Cardiac fibroblast (primary cell): Measurements from ENCODE around the gene ADCY10.
"Not testable (repeated sequence)": the region's sequence is repeated elsewhere in the genome, so short reads cannot be mapped to it uniquely, and the experiment has no call there.

Experiments
- DNase-seq, 2 donors: peaks; one replicate each; pipeline versions ENCODE4 v3.0.0 to v3.0.0-alpha.2; 2010; ENCODE audit warnings: low read depth in 2 of 2
- H3K4me3 ChIP-seq, 2 donors: replicated peaks in 1 of 2; 1 replicate in 1 of 2; 2 replicates in 1 of 2; pipeline ENCODE4 v1.5.1; 2011; ENCODE audit warnings: low read depth in 2 of 2, low read length in 2 of 2, mild to moderate bottlenecking in 2 of 2, moderate library complexity in 1 of 2
- CTCF ChIP-seq: IDR thresholded peaks from one replicate; pipeline ENCODE4 v1.5.1; 2011; ENCODE audit warnings: low read depth, mild to moderate bottlenecking, low read length, inconsistent platforms

ADCY10 gene

GRCh38 chr1:167905182-167905581 lies 8.8 kb downstream of the ADCY10 start:
- DNase-seq = peak; percentile 32 to 47
- no peak for TF ChIP-seq CTCF
- H3K4me3 ChIP-seq = no peak overlapping the region

- no peak overlapping the region for H3K4me3 ChIP-seq
- TF ChIP-seq CTCF = no peak
- DNase-seq = peak; percentile 54 to 62
Measured at GRCh38 chr1:167904652-167905130, 9.2 kb downstream of the ADCY10 start.

GRCh38 chr1:167900907-167901306 lies 13.0 kb downstream of the ADCY10 start:
- no peak overlapping the region for H3K4me3 ChIP-seq
- no peak for TF ChIP-seq CTCF
- DNase-seq = no peak

- DNase-seq = peak; percentile 29 to 64
- no peak overlapping the region for H3K4me3 ChIP-seq
- TF ChIP-seq CTCF = no peak
Measured at GRCh38 chr1:167899253-167899681, 14.7 kb downstream of the ADCY10 start.

GRCh38 chr1:167898578-167899222 lies 15.2 kb downstream of the ADCY10 start:
- no peak for TF ChIP-seq CTCF
- DNase-seq = no peak

GRCh38 chr1:167893798-167894197 lies 20.1 kb downstream of the ADCY10 start:
- no peak for TF ChIP-seq CTCF
- no peak for DNase-seq
- H3K4me3 ChIP-seq = no peak overlapping the region

More at GRCh38 chr1:167898578-167899222, 15.2 kb downstream of the ADCY10 start:
- H3K4me3 ChIP-seq = no peak overlapping the region

GRCh38 chr1:167890400-167890799 lies 23.5 kb downstream of the ADCY10 start:
- H3K4me3 ChIP-seq = no peak overlapping the region
- DNase-seq = no peak
- no peak for TF ChIP-seq CTCF

- H3K4me3 ChIP-seq, DNase-seq: not testable (repeated sequence)
Measured at GRCh38 chr1:167887187-167887586, 26.7 kb downstream of the ADCY10 start.
